Measurements from ENCODE around the gene IGFALS.

Gene IGFALS

GRCh38 chr16:1832838-1833454, 39.4 kb upstream of the IGFALS start:
- H3K27ac ChIP-seq (ENCODE audit: low read length): no peak overlapping the region
- no peak for TF ChIP-seq CTCF (IDR thresholded peaks at IDR 0.05; ENCODE audit: low read length)
- no peak for TF ChIP-seq EZH2phosphoT487 (IDR thresholded peaks at IDR 0.05; ENCODE audit: low read length)
- no peak for TF ChIP-seq EZH2 (optimal IDR thresholded peaks at IDR 0.05; ENCODE audit: low read depth, low read length)
- H3F3A ChIP-seq (ENCODE audit: insufficient read depth, low read length): no peaks in the 10 kb centered on the region
- no peak overlapping the region for H2AFZ ChIP-seq (ENCODE audit: low read length)
- no peaks in the 10 kb centered on the region for H4K20me1 ChIP-seq (ENCODE audit: insufficient read depth, low read length)
- H3K9me2 ChIP-seq (replicated peaks; ENCODE audit: insufficient read depth, low read length): no peaks in the 10 kb centered on the region
- peaks cover 7% of the 10 kb centered on the region; the same call in 1 of the 2 replicates for H3K4me1 ChIP-seq (ENCODE audit: low read length)
- no peaks in the 10 kb centered on the region for H3K27me3 ChIP-seq (replicated peaks; ENCODE audit: insufficient read depth, low read length)
- no peak overlapping the region for H3K9ac ChIP-seq (ENCODE audit: low read length)
- peaks cover 15% of the 10 kb centered on the region for H3K79me2 ChIP-seq (ENCODE audit: low read length)
- DNase-seq: no peak
- H3K36me3 ChIP-seq (replicated peaks; ENCODE audit: insufficient read depth, low read length): no peaks in the 10 kb centered on the region
- no peaks in the 10 kb centered on the region for H3K9me3 ChIP-seq (replicated peaks; ENCODE audit: insufficient read depth, low read length)
- H3K4me2 ChIP-seq (ENCODE audit: low read depth, low read length): no peak overlapping the region
- H3K4me3 ChIP-seq (ENCODE audit: low read length): no peak overlapping the region

GRCh38 chr16:1831186-1832075, 37.9 kb upstream of the IGFALS start:
- Histone ChIP-seq H3K4me3 (ENCODE audit: low read length) (no peak overlapping the region), H3F3A (ENCODE audit: insufficient read depth, low read length) (no peaks in the 10 kb centered on the region), H4K20me1 (ENCODE audit: insufficient read depth, low read length) (no peaks in the 10 kb centered on the region), H3K9me3 (replicated peaks; ENCODE audit: insufficient read depth, low read length) (no peaks in the 10 kb centered on the region), H3K4me1 (ENCODE audit: low read length) (peaks cover 7% of the 10 kb centered on the region; the same call in 1 of the 2 replicates), H3K9ac (ENCODE audit: low read length) (no peak overlapping the region), H3K79me2 (ENCODE audit: low read length) (peaks cover 24% of the 10 kb centered on the region), H3K27ac (ENCODE audit: low read length) (no peak overlapping the region), H3K36me3 (replicated peaks; ENCODE audit: insufficient read depth, low read length) (no peaks in the 10 kb centered on the region), H3K9me2 (replicated peaks; ENCODE audit: insufficient read depth, low read length) (no peaks in the 10 kb centered on the region), H3K4me2 (ENCODE audit: low read depth, low read length) (no peak overlapping the region), H3K27me3 (replicated peaks; ENCODE audit: insufficient read depth, low read length) (no peaks in the 10 kb centered on the region), H2AFZ (ENCODE audit: low read length) (no peak overlapping the region)
- DNase-seq: no peak
- TF ChIP-seq EZH2 (optimal IDR thresholded peaks at IDR 0.05; ENCODE audit: low read depth, low read length): no peak
- TF ChIP-seq CTCF (IDR thresholded peaks at IDR 0.05; ENCODE audit: low read length): no peak
- TF ChIP-seq EZH2phosphoT487 (IDR thresholded peaks at IDR 0.05; ENCODE audit: low read length): no peak

- peaks cover 11% of the 10 kb centered on the region; the same call in 1 of the 2 replicates for H3K4me1 ChIP-seq (ENCODE audit: low read length)
- no peaks in the 10 kb centered on the region for H3K27me3 ChIP-seq (replicated peaks; ENCODE audit: insufficient read depth, low read length)
- H3K36me3 ChIP-seq (replicated peaks; ENCODE audit: insufficient read depth, low read length): no peaks in the 10 kb centered on the region
- H3K4me2 ChIP-seq (ENCODE audit: low read depth, low read length): no peak overlapping the region
- no peak for TF ChIP-seq EZH2phosphoT487 (IDR thresholded peaks at IDR 0.05; ENCODE audit: low read length)
- TF ChIP-seq CTCF (IDR thresholded peaks at IDR 0.05; ENCODE audit: low read length): no peak
- TF ChIP-seq EZH2 (optimal IDR thresholded peaks at IDR 0.05; ENCODE audit: low read depth, low read length): no peak
- H3K79me2 ChIP-seq (ENCODE audit: low read length): peaks cover 31% of the 10 kb centered on the region
- no peak overlapping the region for H3K9ac ChIP-seq (ENCODE audit: low read length)
- H3K9me3 ChIP-seq (replicated peaks; ENCODE audit: insufficient read depth, low read length): no peaks in the 10 kb centered on the region
- no peaks in the 10 kb centered on the region for H4K20me1 ChIP-seq (ENCODE audit: insufficient read depth, low read length)
- no peak for DNase-seq
- H3K4me3 ChIP-seq (ENCODE audit: low read length): no peak overlapping the region
- no peak overlapping the region for H3K27ac ChIP-seq (ENCODE audit: low read length)
- no peak overlapping the region for H2AFZ ChIP-seq (ENCODE audit: low read length)
- no peaks in the 10 kb centered on the region for H3K9me2 ChIP-seq (replicated peaks; ENCODE audit: insufficient read depth, low read length)
- peaks cover 6% of the 10 kb centered on the region for H3F3A ChIP-seq (ENCODE audit: insufficient read depth, low read length)
Observed at GRCh38 chr16:1830213-1830612, 36.7 kb upstream of the IGFALS start.

Measured in MM.1S (cell line).